Dermis blood vessel endothelial cell (primary cell): ENCODE measurements around the gene P4HTM. TPM values are rescaled to one million over a fixed set of nuclear protein-coding genes. Genes with fewer than 3 reads are reported as not detected.
A peak's percentile ranks its signal among the peaks of the same experiment; 100 is the strongest.

Source experiments
- DNase-seq: peaks from one replicate; pipeline ENCODE4 v3.0.0; 2010
- total RNA-seq: library from RNA; depleted of rRNA; stranded (reverse); fragments of >200 nt; gene quantifications from 2 replicates; pipeline ENCODE4 v1.2.3, GENCODE V29; 2014

Gene P4HTM
- 12.1 and 16.5 TPM in 2 replicates for total RNA-seq

DNA sequence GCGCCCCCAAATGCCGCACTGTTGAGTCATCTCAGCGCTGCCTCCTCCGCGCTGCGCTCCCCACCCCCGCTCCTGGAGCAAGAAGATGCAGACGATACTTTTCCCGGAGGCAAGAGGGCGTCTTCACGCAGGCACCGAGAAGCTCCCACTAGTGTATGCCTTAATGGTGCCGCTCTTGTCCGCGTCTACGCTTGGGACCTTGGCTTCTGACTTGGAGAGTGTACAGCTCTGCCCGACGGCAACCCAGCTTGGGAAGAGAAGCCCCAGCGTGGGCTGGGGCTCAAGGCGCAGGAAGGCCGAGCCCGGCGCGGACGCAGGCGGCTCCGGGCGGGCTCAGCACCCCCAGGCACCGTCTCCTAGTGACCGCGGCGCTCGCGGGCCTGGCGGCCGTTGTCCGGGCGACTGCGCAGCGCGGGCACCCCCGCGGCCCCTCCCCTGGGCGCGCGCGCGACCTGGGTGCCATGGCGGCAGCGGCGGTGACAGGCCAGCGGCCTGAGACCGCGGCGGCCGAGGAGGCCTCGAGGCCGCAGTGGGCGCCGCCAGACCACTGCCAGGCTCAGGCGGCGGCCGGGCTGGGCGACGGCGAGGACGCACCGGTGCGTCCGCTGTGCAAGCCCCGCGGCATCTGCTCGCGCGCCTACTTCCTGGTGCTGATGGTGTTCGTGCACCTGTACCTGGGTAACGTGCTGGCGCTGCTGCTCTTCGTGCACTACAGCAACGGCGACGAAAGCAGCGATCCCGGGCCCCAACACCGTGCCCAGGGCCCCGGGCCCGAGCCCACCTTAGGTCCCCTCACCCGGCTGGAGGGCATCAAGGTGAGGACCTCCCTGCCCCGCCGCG is at the start of gene P4HTM:
TSS of gene P4HTM (plus strand) at position 446 of the 840 bp plus-strand sequence. CDS start at position 462, 16 bp downstream.
- peak; percentile 93 for DNase-seq

DNA sequence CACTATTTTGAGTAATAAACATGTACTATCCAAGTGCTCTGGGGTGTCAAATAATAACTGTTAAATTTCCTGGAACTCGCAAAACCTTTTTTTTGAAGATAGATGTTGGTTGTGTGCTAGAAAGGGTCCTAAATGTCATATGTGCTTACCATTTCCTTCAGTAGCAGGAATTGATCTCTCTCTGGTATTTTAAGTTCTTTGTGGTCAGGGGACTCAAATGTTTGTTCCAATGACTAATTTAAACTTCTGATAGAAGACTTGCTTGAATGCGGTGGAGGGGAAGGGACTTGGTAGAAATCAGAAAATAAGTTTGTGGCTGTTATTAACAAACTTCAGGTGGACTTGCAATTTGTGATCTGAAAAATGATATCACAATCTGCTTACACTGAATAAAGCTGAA is 44.6 kb upstream of the P4HTM start:
- DNase-seq, result no peak

DNA sequence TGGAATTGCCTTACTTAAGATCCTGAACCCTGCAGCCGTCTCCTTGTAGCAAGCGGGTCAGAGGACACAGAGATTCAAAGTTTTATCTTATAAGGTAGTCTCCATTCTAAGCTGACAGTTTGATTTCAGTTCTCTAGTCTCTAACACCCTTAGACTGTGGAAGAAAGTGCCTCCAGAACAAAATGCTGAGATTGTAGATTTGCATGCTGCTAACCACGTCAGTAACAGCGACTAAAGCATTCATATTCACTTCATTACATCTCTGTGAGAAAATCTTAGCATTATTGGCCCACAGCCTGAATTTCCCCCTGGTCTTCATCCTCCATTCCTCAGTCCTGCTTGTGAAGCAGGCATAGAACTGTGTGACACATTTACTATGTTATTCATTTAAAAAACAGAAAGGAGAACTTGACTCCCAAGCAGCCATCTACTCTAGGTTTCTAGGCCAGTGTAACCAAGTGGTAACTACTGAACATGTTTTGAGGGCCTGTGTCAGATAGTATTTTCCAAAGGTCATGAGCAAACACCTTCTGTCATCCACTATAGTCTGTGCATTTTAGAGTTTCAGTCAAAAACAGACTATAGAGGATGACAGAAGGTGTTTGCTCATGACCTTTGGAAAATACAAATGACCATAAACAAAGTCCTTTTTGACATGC is 44.0 kb upstream of the P4HTM start:
- DNase-seq, result no peak

- DNase-seq, result no peak
These were observed 40.7 kb upstream of the P4HTM start for GRCh38 chr3:48949376-48949717.

DNA sequence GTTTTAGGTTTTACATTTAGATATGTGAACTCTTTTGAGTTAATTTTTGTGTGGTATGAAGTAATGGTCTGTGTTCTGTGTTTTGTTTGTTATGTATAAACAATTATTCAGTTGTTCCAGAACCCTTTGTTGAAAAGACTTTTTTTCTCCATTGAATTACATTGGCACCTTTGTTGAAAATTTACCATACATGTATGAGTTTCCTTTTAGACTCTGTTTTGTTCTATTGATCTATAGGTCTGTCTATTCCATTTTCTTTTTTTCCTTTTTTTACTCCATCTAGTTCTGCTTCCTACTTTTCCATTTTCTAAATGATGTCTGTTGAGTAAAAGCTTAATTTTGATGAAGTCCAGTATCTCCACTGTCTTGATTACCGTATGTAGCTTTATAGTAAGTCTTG is 40.0 kb upstream of the P4HTM start:
- no peak for DNase-seq

- DNase-seq, result no peak
These were observed 38.3 kb upstream of the P4HTM start for GRCh38 chr3:48951764-48952163.

- peak; percentile 63 for DNase-seq
These were observed 37.4 kb upstream of the P4HTM start for GRCh38 chr3:48952510-48953118.

GRCh38 chr3:48957006-48957705 is 32.9 kb upstream of the P4HTM start:
- DNase-seq, result no peak

- DNase-seq, result no peak
These were observed 29.1 kb upstream of the P4HTM start for GRCh38 chr3:48960841-48961413.

DNA sequence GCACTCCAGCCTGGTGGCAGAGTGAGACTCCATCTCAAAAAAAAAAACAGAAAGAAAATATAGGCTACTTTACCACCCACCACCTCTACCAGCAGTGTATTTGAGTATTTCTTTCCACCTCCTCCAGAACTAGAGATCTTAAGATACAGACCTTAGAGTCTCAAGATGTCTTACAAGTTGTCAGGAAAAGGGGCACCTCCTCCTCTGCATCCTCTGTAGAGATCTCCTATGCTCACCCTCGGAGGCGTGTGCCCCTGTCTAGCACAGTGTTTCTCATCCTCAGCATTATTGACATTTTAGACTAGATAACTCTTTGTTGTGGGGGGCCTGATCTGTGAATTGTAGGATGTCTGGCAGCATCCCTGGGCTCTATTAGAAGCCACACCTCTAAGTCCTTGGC is 27.7 kb upstream of the P4HTM start:
- no peak for DNase-seq

- DNase-seq, result no peak
These were observed 27.1 kb upstream of the P4HTM start for GRCh38 chr3:48962939-48963338.

- DNase-seq, result no peak
These were observed 26.4 kb upstream of the P4HTM start for GRCh38 chr3:48963591-48963990.

DNA sequence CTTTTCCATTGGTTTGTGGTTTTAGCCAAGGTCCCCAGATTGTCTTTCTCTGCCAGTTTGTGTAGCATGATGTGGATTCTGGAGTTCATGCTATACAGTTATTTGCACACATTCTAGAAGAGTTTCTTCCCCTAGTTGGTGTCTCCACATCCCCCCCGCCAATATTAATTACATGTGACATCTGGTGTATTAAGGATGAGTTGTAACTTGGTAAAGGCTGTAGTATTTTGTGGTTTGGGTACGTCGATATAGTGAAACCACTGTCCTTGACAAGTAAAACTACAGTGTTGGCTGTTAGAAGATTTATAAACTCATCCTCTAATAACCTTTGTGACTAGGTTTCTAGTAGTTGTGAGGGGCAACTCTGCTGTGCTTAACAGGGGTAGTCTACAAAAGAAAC is 23.7 kb upstream of the P4HTM start:
- DNase-seq, result no peak

DNA sequence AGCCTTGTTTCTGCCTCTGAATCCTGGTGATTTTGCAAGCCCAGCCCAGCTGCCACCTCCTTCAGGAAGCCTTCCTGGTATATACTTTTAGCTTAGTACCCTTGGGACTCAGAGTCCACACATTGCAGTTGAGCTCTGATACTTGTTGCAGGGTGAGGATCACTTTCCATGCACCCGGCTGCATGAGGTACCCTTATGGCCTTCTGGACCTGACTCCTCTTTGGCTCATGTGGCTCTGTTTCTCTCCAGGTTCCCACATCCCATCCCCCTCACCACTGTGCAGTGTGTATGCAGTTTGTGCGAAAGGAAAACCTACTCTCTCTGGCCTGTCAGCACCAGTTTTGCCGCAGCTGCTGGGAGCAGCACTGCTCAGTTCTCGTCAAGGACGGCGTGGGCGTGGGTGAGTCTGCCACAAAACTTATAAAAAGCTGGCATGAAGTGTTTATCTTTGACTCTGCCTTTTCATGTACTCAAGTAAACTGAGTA is 23.1 kb upstream of the P4HTM start:
- no peak for DNase-seq

DNA sequence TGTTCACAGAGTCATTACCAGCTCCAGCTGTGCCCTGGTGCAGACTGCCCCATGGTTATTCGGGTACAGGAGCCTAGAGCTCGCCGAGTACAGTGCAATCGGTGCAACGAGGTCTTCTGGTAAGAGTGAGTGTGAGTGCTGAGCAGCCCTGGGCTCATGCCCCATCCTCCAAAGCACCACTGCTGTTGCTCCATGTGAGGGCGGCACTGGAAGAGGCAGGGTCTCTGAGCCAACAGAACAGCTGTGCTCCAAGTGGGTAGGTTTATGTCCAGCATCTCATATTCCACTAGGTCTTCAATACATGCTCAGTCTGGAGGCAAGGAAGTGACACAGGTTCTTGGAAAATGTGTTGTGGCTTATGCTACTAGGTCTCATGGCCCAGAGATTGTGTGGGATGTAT is 19.5 kb upstream of the P4HTM start:
- no peak for DNase-seq

GRCh38 chr3:48974076-48974864 is 15.8 kb upstream of the P4HTM start:
- DNase-seq, result no peak

- no peak for DNase-seq
These were observed 10.6 kb upstream of the P4HTM start for GRCh38 chr3:48979451-48979850.

DNA sequence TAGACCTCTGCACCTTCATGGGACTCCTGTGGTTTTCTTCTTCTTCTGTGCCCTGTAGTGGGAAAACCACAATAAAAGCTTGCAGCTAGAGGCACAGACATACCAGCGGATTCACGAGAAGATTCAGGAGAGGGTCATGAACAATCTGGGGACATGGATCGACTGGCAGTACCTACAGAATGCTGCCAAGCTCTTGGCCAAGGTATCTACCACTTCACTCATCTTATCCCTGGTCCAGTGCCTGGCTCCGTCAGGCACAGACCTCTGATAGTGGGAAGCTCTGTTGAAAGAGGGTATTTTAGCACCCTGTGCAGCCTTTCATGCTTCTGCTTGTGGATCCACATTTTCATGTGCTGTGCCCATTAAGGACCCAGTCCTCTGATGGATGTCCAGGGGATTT is 9.7 kb upstream of the P4HTM start:
- DNase-seq, result no peak

DNA sequence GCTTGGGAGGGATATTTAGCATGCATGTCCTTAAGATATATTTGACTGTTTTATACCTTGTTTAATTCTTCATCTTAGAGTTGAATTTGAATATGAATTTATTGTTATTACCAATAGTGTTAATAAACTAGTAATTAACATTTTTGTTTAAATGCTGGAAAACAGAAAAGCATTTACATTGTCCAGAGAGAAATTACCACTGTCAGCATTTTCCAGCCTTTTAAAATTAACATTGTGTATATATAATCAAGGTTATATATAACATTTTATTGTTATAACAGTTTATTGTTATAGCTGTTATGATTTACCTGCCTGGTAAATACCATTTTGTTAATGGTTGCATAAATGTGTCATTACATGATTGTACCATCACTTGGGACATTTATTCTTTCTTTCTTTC is 8.0 kb upstream of the P4HTM start:
- no peak for DNase-seq

GRCh38 chr3:48982686-48983085 is 7.4 kb upstream of the P4HTM start:
- no peak for DNase-seq

DNA sequence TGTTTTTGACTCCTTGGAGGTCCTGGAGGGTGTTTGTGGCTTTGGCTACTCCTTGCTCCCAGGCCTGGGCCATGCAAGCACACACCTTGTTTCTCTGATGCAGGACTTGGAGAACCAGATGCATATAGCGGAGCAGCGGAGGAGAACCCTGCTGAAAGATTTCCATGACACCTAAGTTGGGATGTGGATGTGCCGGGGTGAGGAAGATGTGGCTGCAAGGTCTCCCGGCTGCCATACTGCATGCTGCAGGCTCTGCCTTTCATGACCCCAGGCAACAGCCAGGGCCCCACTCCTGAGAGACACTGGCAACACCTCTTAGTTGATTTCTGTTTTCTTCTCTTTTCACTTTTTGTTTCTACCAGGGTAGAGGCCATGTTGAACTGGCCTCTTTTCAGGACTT is 6.9 kb upstream of the P4HTM start:
- no peak for DNase-seq

GRCh38 chr3:48984663-48985062 is 5.4 kb upstream of the P4HTM start:
- DNase-seq, result peak; percentile 39
